Esophagus squamous epithelium (tissue), 4 donors: ENCODE measurements around the gene SCN5A.

Experiments used
- POLR2A ChIP-seq, 4 donors: fragments of 450-650 bp; IDR thresholded peaks; one replicate each; pipeline ENCODE4 v1.6.1; 2017; ENCODE audit warnings: antibody characterized with exemption in 4 of 4, mild to moderate bottlenecking in 4 of 4, moderate library complexity in 3 of 4
- TF ChIP-seq, protein P1 (sequence below), 6 experiments: fragments of 450-650 bp in 4 of 6; fragments of 200-600 bp in 2 of 6; sonication (generic) in 2 of 6; IDR thresholded peaks; one replicate each; pipeline ENCODE4 v1.5.1; 2016 to 2019; ENCODE audit warnings: antibody characterized with exemption in 6 of 6, mild to moderate bottlenecking in 4 of 6, moderate library complexity in 4 of 6

DNA sequence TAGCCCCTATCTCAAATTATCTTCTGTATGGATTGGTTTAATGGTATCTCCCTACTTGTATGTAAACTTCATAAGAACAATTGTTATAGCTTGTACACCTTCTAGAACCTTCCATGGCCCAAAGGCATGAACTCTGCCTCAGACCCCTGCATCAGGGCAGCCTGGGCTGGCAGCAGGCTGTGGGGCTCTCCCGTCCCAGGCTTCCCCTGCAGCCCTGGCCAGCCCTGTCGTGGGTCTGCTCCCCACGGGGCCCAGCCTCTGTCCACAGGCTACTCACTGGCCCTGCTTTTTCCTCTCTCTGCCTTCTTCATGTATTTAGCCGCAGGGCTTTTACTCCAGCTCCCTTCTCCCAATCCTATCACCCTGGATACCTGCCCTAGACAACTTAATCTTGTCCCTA is 4.4 kb downstream of the SCN5A start:
- TF ChIP-seq, protein P1, sequence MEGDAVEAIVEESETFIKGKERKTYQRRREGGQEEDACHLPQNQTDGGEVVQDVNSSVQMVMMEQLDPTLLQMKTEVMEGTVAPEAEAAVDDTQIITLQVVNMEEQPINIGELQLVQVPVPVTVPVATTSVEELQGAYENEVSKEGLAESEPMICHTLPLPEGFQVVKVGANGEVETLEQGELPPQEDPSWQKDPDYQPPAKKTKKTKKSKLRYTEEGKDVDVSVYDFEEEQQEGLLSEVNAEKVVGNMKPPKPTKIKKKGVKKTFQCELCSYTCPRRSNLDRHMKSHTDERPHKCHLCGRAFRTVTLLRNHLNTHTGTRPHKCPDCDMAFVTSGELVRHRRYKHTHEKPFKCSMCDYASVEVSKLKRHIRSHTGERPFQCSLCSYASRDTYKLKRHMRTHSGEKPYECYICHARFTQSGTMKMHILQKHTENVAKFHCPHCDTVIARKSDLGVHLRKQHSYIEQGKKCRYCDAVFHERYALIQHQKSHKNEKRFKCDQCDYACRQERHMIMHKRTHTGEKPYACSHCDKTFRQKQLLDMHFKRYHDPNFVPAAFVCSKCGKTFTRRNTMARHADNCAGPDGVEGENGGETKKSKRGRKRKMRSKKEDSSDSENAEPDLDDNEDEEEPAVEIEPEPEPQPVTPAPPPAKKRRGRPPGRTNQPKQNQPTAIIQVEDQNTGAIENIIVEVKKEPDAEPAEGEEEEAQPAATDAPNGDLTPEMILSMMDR (IDR thresholded peaks at IDR 0.05): no peak
- no peak for TF ChIP-seq POLR2A (IDR thresholded peaks at IDR 0.05)
